ENCODE measurements around the gene SNX25. TPM values are rescaled to one million over a fixed set of nuclear protein-coding genes. Genes with fewer than 3 reads are reported as not detected.

SNX25 gene
- total RNA-seq, 2 donors from 2014 or later, result 13.2 to 16.8 TPM

DNA sequence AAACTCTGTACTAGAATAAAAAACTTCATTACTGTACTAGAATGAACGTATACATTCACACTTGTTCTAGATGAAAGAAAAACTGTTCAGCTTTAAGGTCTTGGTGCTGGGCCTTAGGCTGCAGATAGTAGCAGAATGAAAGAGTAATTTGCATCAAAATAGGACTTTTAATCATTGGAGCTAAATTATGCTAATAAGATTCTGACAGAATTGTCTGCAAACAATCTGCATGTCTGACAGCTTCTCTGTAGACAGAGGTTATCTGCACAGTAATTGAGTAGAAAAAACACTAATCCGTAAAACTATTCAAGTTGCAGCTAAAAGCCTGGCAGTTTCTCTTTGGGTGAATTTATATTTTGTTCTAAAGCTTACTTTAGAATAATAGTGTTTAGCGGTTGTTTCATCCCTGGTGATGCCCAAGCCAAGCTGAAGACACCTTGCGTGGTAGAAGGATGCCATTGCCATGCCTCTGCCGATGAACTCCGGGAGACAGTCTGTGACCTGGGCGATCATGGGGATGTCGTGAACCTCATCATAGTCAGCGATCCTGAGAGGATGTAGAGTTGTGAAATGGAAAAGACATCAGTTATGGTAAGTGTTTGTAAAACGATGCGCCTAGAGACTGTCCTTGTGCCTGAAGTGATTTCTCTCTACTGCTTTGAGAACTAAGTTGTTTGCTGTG is 161.0 kb downstream of the SNX25 start:
- no peak for DNase-seq (ENCODE audit: low spot score)
- no peaks in the 10 kb centered on the region for H3K9me3 ChIP-seq
- peaks cover 18% of the 10 kb centered on the region for H3K36me3 ChIP-seq
- no peak overlapping the region for H3K27ac ChIP-seq
- H3K4me1 ChIP-seq, result no peaks in the 10 kb centered on the region
- TF ChIP-seq CTCF (IDR thresholded peaks at IDR 0.05), result no peak
- no peaks in the 10 kb centered on the region for H3K27me3 ChIP-seq
- H3K4me3 ChIP-seq, result no peak overlapping the region

- Histone ChIP-seq H3K36me3 (peaks cover 18% of the 10 kb centered on the region), H3K4me1 (no peaks in the 10 kb centered on the region), H3K9me3 (no peaks in the 10 kb centered on the region), H3K27me3 (no peaks in the 10 kb centered on the region), H3K27ac (no peak overlapping the region), H3K4me3 (no peak overlapping the region)
- DNase-seq (ENCODE audit: low spot score), result no peak
- no peak for TF ChIP-seq CTCF (IDR thresholded peaks at IDR 0.05)
Observed at GRCh38 chr4:185371702-185372101, 162.3 kb downstream of the SNX25 start.

DNA sequence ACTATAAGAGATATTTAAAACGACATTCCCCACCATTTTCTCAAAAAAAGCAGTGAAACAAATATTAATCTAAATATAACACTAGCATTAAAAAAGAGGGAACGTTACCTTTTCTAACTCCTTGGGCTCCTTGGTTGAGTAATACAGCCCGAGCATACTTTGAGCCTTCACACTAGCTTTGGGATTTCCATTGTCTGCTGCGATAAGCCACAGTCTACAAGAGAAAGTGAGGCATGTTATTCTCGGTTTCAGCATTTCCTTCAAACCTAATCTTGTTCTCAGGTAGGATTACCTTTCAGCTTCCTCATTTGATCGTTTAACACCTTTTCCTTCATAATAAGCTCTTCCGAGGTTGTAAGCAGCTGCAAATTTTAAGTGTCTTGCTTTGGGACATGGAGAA is 164.6 kb downstream of the SNX25 start:
- no peaks in the 10 kb centered on the region for H3K4me1 ChIP-seq
- H3K27ac ChIP-seq, result no peak overlapping the region
- H3K27me3 ChIP-seq, result no peaks in the 10 kb centered on the region
- peaks cover 18% of the 10 kb centered on the region for H3K36me3 ChIP-seq
- no peak for DNase-seq (ENCODE audit: low spot score)
- no peak for TF ChIP-seq CTCF (IDR thresholded peaks at IDR 0.05)
- H3K9me3 ChIP-seq, result no peaks in the 10 kb centered on the region
- no peak overlapping the region for H3K4me3 ChIP-seq

- peaks cover 18% of the 10 kb centered on the region for H3K36me3 ChIP-seq
- H3K27ac ChIP-seq, result no peak overlapping the region
- no peak overlapping the region for H3K4me3 ChIP-seq
- H3K9me3 ChIP-seq, result no peaks in the 10 kb centered on the region
- DNase-seq (ENCODE audit: low spot score), result no peak
- H3K4me1 ChIP-seq, result no peaks in the 10 kb centered on the region
- H3K27me3 ChIP-seq, result no peaks in the 10 kb centered on the region
- no peak for TF ChIP-seq CTCF (IDR thresholded peaks at IDR 0.05)
Observed at GRCh38 chr4:185374573-185374972, 165.2 kb downstream of the SNX25 start.

- no peak for TF ChIP-seq CTCF (IDR thresholded peaks at IDR 0.05)
- DNase-seq (ENCODE audit: low spot score), result no peak
- H3K4me1 ChIP-seq, result no peaks in the 10 kb centered on the region
- no peaks in the 10 kb centered on the region for H3K36me3 ChIP-seq
- H3K9me3 ChIP-seq, result no peaks in the 10 kb centered on the region
- no peaks in the 10 kb centered on the region for H3K27me3 ChIP-seq
- no peak overlapping the region for H3K4me3 ChIP-seq
- no peak overlapping the region for H3K27ac ChIP-seq
Observed at GRCh38 chr4:185378264-185378663, 168.9 kb downstream of the SNX25 start.
